GM21515 (cell line): ENCODE measurements around the gene SMARCC2.
A peak's percentile ranks its signal among the peaks of the same experiment; 100 is the strongest.
"Not testable (repeated sequence)": the region's sequence is repeated elsewhere in the genome, so short reads cannot be mapped to it uniquely, and the experiment has no call there.

Source experiments
- ATAC-seq: cut with Tn5 transposase; IDR thresholded peaks from one replicate; pipeline ENCODE4 v1.9.1; 2021; ENCODE audit not compliant: unreplicated experiment

The SMARCC2 gene

GRCh38 chr12:56165369-56165768 is 23.9 kb downstream of the SMARCC2 start:
- ATAC-seq, result no peak

GRCh38 chr12:56164345-56164729 is 24.9 kb downstream of the SMARCC2 start:
- ATAC-seq, result no peak

GRCh38 chr12:56163533-56164344 is 25.5 kb downstream of the SMARCC2 start:
- no peak for ATAC-seq

- ATAC-seq, result no peak
Measured at GRCh38 chr12:56162468-56163290, 26.6 kb downstream of the SMARCC2 start.

- ATAC-seq, result no peak
Measured at GRCh38 chr12:56161690-56162351, 27.5 kb downstream of the SMARCC2 start.

GRCh38 chr12:56160894-56161689 is 28.2 kb downstream of the SMARCC2 start:
- ATAC-seq, result no peak

- ATAC-seq, result no peak
Measured at GRCh38 chr12:56160193-56160763, 29.0 kb downstream of the SMARCC2 start.

GRCh38 chr12:56159482-56160192 is 29.6 kb downstream of the SMARCC2 start:
- ATAC-seq, result no peak

GRCh38 chr12:56158926-56159461 is 30.3 kb downstream of the SMARCC2 start:
- ATAC-seq, result no peak

- peak; percentile 70 for ATAC-seq
Measured at GRCh38 chr12:56158029-56158925, 31.0 kb downstream of the SMARCC2 start, which contains the start of gene MYL6. Gene MYL6 (plus strand): TSS chr12:56158359. CDS start chr12:56158402, 43 bp downstream.

GRCh38 chr12:56157201-56158028 is 31.9 kb downstream of the SMARCC2 start:
- ATAC-seq, result peak; percentile 33

- not testable (repeated sequence) for ATAC-seq
Measured at GRCh38 chr12:56156464-56157200, 32.7 kb downstream of the SMARCC2 start.

- ATAC-seq, result no peak
Measured at GRCh38 chr12:56155256-56155845, 33.9 kb downstream of the SMARCC2 start.

GRCh38 chr12:56154818-56155217 is 34.5 kb downstream of the SMARCC2 start:
- no peak for ATAC-seq

GRCh38 chr12:56154246-56154771 is 35.0 kb downstream of the SMARCC2 start:
- ATAC-seq, result no peak

GRCh38 chr12:56153678-56154065 is 35.6 kb downstream of the SMARCC2 start:
- no peak for ATAC-seq
